Uterus (tissue), 4 donors: ENCODE measurements around the gene TOP3B. TPM values are rescaled to one million over a fixed set of nuclear protein-coding genes. Genes with fewer than 3 reads are reported as not detected.

Experiments used
- DNase-seq, 2 donors: peaks; one replicate each; pipeline ENCODE4 v3.0.0-alpha.2; 2019 to 2020
- H3K27ac ChIP-seq, 2 donors: fragments of 200-600 bp; sonication (generic); 1 replicate in 1 of 2; 2 replicates in 1 of 2; pipeline ENCODE4 v1.5.1; 2016 to 2018
- H3K27me3 ChIP-seq, 2 donors: fragments of 200-600 bp; sonication (generic); one replicate each; pipeline ENCODE4 v1.5.1; 2018 to 2019; ENCODE audit warnings: control low read depth in 1 of 2
- H3K36me3 ChIP-seq, 2 donors: fragments of 200-600 bp; sonication (generic); one replicate each; pipeline ENCODE4 v1.5.1; 2019; ENCODE audit warnings: control low read depth in 1 of 2
- H3K4me1 ChIP-seq, 2 donors: fragments of 200-600 bp; sonication (generic); one replicate each; pipeline ENCODE4 v1.5.1; 2018 to 2019; ENCODE audit warnings: control low read depth in 1 of 2
- H3K4me3 ChIP-seq, 2 donors: fragments of 200-600 bp; sonication (generic); 1 replicate in 1 of 2; 2 replicates in 1 of 2; pipeline ENCODE4 v1.5.1; 2018 to 2019; ENCODE audit warnings: mild to moderate bottlenecking in 1 of 2
- H3K9me3 ChIP-seq, 2 donors: fragments of 200-600 bp; sonication (generic); one replicate each; pipeline ENCODE4 v1.5.1; 2019; ENCODE audit warnings: control low read depth in 1 of 2
- CTCF ChIP-seq, 4 experiments: fragments of 200-600 bp in 2 of 4; fragments of 450-650 bp in 2 of 4; sonication (generic) in 2 of 4; IDR thresholded peaks; one replicate each; pipeline ENCODE4 v1.5.1; 2016 to 2019; ENCODE audit warnings: antibody characterized with exemption in 4 of 4, mild to moderate bottlenecking in 2 of 4, moderate library complexity in 1 of 4
- POLR2A ChIP-seq, 2 donors: fragments of 450-650 bp; IDR thresholded peaks; one replicate each; pipeline ENCODE4 v1.6.1; 2016; ENCODE audit warnings: antibody characterized with exemption in 2 of 2, mild to moderate bottlenecking in 1 of 2, moderate library complexity in 1 of 2
- intact Hi-C: fragments of 100-400 bp; cut with DNase I; formaldehyde crosslinking; loops from one replicate; pipeline ENCODE4 v1.15.1; 2023; ENCODE audit warnings: low total_unique reads
- total RNA-seq, 4 donors: library from RNA; depleted of rRNA in 3 of 4; stranded (reverse); fragments of >200 nt in 3 of 4; gene quantifications; one replicate each; pipeline versions ENCODE4 v1.1.0 to v1.2.4, GENCODE V29; 2014 to 2023
- donor health status: DM: yes; HTN: yes; CAD: no.

TOP3B gene
- 10 to 100 TPM in 3 of 4 donors, 1 to 10 TPM in 1; 6.2 to 36.4 (median 20.9) TPM for total RNA-seq

GRCh38 chr22:21982338-21982965 is at the start of gene TOP3B:
TOP3B (minus strand) TSS chr22:21982787; CDS start chr22:21975709, 7,078 bp downstream.
- intact Hi-C loops, result no loop called here
- Histone ChIP-seq H3K4me3 (peak within 1 kb of the TSS; percentile 66 to 90), H3K27ac (peak within 1 kb of the TSS; percentile 70 to 83), H3K36me3 (no peaks in the 10 kb centered on the region), H3K4me1 (peaks cover 0 to 8% of the 10 kb centered on the region in 2 donors), H3K27me3 (no peaks in the 10 kb centered on the region), H3K9me3 (no peaks in the 10 kb centered on the region)
- peak in 2 of 4 experiments; percentile 8 to 22 for TF ChIP-seq CTCF (IDR thresholded peaks at IDR 0.05)
- peak in 1 of 2 donors; percentile 36 for TF ChIP-seq POLR2A (IDR thresholded peaks at IDR 0.05)
- DNase-seq, result peak; percentile 71 to 75

GRCh38 chr22:22031183-22031945 is 48.8 kb upstream of the TOP3B start:
- no peak for DNase-seq
- Histone ChIP-seq H3K4me3 (no peak overlapping the region), H3K36me3 (no peaks in the 10 kb centered on the region), H3K4me1 (no peaks in the 10 kb centered on the region), H3K27ac (peak overlapping the region in 1 of 2 donors; percentile 64), H3K9me3 (no peaks in the 10 kb centered on the region), H3K27me3 (no peaks in the 10 kb centered on the region)
- TF ChIP-seq CTCF (IDR thresholded peaks at IDR 0.05), result no peak
- no peak for TF ChIP-seq POLR2A (IDR thresholded peaks at IDR 0.05)
- intact Hi-C loops, result no loop called here

GRCh38 chr22:22030493-22031182 is 48.1 kb upstream of the TOP3B start:
- Histone ChIP-seq H3K27me3 (no peaks in the 10 kb centered on the region), H3K27ac (peak overlapping the region in 1 of 2 donors; percentile 64), H3K36me3 (no peaks in the 10 kb centered on the region), H3K4me1 (no peaks in the 10 kb centered on the region), H3K9me3 (no peaks in the 10 kb centered on the region), H3K4me3 (no peak overlapping the region)
- no peak for TF ChIP-seq POLR2A (IDR thresholded peaks at IDR 0.05)
- TF ChIP-seq CTCF (IDR thresholded peaks at IDR 0.05), result peak in 2 of 4 experiments; percentile 30 to 32
- intact Hi-C loops, result no loop called here
- DNase-seq, result peak; percentile 26 to 34

- Histone ChIP-seq H3K36me3 (no peaks in the 10 kb centered on the region), H3K9me3 (no peaks in the 10 kb centered on the region), H3K27ac (no peak overlapping the region), H3K4me3 (no peak overlapping the region), H3K27me3 (no peaks in the 10 kb centered on the region), H3K4me1 (no peaks in the 10 kb centered on the region)
- no peak for DNase-seq
- TF ChIP-seq POLR2A (IDR thresholded peaks at IDR 0.05), result no peak
- no peak for TF ChIP-seq CTCF (IDR thresholded peaks at IDR 0.05)
- intact Hi-C loops, result no loop called here
Observed at GRCh38 chr22:22027955-22028354, 45.4 kb upstream of the TOP3B start.
